ENCODE data around the gene MEGF11. TPM values are rescaled to one million over a fixed set of nuclear protein-coding genes. Genes with fewer than 3 reads are reported as not detected.

MEGF11 gene
- total RNA-seq, 1 donor from 2014 or later, result not detected

- Mint-ChIP-seq H3K4me1 (ENCODE audit: low read depth) (no peaks in the 10 kb centered on the region), H3K27me3 (ENCODE audit: low read depth) (peaks cover 83% of the 10 kb centered on the region), H3K9me3 (ENCODE audit: low read depth) (no peaks in the 10 kb centered on the region), H3K27ac (ENCODE audit: unreplicated experiment) (no peak overlapping the region), H3K4me3 (ENCODE audit: unreplicated experiment) (no peak overlapping the region), H3K36me3 (ENCODE audit: low read depth) (no peaks in the 10 kb centered on the region)
- TF ChIP-seq, protein P1, sequence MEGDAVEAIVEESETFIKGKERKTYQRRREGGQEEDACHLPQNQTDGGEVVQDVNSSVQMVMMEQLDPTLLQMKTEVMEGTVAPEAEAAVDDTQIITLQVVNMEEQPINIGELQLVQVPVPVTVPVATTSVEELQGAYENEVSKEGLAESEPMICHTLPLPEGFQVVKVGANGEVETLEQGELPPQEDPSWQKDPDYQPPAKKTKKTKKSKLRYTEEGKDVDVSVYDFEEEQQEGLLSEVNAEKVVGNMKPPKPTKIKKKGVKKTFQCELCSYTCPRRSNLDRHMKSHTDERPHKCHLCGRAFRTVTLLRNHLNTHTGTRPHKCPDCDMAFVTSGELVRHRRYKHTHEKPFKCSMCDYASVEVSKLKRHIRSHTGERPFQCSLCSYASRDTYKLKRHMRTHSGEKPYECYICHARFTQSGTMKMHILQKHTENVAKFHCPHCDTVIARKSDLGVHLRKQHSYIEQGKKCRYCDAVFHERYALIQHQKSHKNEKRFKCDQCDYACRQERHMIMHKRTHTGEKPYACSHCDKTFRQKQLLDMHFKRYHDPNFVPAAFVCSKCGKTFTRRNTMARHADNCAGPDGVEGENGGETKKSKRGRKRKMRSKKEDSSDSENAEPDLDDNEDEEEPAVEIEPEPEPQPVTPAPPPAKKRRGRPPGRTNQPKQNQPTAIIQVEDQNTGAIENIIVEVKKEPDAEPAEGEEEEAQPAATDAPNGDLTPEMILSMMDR (IDR thresholded peaks at IDR 0.05), result no peak
- DNase-seq (ENCODE audit: low spot score), result no peak
These were observed 75.0 kb downstream of the MEGF11 start for GRCh38 chr15:66178531-66178910.

DNA sequence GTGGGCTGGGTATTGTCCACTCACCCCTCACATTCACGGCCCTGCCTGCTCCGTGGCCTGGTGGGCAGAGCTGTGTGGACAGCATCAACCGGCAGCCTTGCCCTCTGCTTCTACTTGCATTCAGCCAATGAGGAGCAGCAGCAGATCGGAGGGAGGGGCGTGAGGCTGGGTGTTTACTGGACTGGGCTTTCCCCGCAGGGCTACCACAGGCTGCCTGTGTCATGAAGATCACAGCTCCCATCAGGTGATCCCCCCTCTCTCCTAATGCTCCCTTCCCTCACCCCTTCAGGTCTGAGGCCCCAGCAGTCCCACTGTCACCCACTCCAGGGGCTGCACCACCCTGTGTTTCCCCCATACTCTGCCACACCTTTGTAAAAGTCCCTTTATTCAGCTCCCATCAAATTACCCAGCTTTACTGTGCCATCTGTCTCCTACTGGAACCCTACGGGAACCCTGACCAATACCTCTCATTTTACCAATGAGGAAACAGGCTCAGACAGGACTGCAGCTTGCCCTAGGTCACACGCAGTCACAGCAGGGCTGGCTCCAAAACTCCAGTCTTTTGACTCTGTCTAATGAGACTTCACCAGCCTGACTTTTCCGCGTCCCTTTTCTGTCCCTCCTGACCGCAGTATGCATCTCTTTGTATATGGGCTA lies 81.1 kb downstream of the MEGF11 start:
- TF ChIP-seq, protein P1 (IDR thresholded peaks at IDR 0.05), result no peak
- no peak for DNase-seq (ENCODE audit: low spot score)
- Mint-ChIP-seq H3K4me3 (ENCODE audit: unreplicated experiment) (no peak overlapping the region), H3K27me3 (ENCODE audit: low read depth) (peaks cover 57% of the 10 kb centered on the region), H3K4me1 (ENCODE audit: low read depth) (no peaks in the 10 kb centered on the region), H3K36me3 (ENCODE audit: low read depth) (peaks cover 1% of the 10 kb centered on the region), H3K27ac (ENCODE audit: unreplicated experiment) (no peak overlapping the region), H3K9me3 (ENCODE audit: low read depth) (no peaks in the 10 kb centered on the region)

DNA sequence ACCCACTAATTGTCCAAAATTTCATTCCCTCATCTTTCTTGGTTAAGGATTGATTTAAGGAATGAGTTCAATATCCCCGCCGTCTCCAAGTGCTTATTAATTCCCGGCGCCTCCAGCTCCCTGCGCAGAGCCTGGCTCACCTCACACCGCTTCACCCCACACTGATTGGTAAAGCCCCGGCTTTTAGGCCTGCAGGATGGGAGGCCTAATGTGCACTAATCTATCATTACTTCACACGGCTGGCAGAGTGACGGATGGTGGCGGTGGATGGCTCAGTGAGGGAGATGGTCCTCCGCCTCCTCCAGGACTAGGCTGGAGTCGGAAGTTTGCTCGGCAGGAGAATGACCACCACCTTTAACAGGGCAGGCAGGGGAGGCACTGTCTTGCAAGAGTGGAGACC lies 81.7 kb downstream of the MEGF11 start:
- no peaks in the 10 kb centered on the region for H3K4me1 Mint-ChIP-seq (ENCODE audit: low read depth)
- H3K36me3 Mint-ChIP-seq (ENCODE audit: low read depth), result peaks cover 1% of the 10 kb centered on the region
- DNase-seq (ENCODE audit: low spot score), result no peak
- no peaks in the 10 kb centered on the region for H3K9me3 Mint-ChIP-seq (ENCODE audit: low read depth)
- H3K4me3 Mint-ChIP-seq (ENCODE audit: unreplicated experiment), result no peak overlapping the region
- peaks cover 53% of the 10 kb centered on the region for H3K27me3 Mint-ChIP-seq (ENCODE audit: low read depth)
- TF ChIP-seq, protein P1 (IDR thresholded peaks at IDR 0.05), result no peak
- H3K27ac Mint-ChIP-seq (ENCODE audit: unreplicated experiment), result no peak overlapping the region

DNA sequence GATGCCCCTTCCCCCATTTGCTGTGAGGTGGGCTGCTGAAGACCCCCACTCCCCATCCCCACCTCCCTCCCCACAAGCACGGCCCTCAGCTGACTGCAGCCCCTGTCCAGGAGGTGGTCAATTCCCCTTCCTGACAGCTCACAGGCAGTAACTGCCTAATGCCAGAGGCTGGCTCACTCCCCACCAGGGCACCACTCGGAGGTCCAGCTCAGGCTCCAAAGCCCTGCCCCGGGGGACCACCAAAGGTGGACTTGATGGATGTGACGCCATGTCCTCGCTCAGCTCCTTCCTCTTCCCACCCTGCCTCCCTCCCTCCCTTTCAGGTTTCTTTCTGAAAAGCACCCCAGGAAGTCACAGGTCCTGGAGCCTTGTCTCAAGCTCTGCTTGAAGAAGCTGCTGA lies 82.8 kb downstream of the MEGF11 start:
- TF ChIP-seq, protein P1 (IDR thresholded peaks at IDR 0.05), result no peak
- no peak overlapping the region for H3K27ac Mint-ChIP-seq (ENCODE audit: unreplicated experiment)
- DNase-seq (ENCODE audit: low spot score), result no peak
- H3K4me3 Mint-ChIP-seq (ENCODE audit: unreplicated experiment), result no peak overlapping the region
- peaks cover 53% of the 10 kb centered on the region for H3K27me3 Mint-ChIP-seq (ENCODE audit: low read depth)
- no peaks in the 10 kb centered on the region for H3K4me1 Mint-ChIP-seq (ENCODE audit: low read depth)
- peaks cover 1% of the 10 kb centered on the region for H3K36me3 Mint-ChIP-seq (ENCODE audit: low read depth)
- H3K9me3 Mint-ChIP-seq (ENCODE audit: low read depth), result no peaks in the 10 kb centered on the region

DNA sequence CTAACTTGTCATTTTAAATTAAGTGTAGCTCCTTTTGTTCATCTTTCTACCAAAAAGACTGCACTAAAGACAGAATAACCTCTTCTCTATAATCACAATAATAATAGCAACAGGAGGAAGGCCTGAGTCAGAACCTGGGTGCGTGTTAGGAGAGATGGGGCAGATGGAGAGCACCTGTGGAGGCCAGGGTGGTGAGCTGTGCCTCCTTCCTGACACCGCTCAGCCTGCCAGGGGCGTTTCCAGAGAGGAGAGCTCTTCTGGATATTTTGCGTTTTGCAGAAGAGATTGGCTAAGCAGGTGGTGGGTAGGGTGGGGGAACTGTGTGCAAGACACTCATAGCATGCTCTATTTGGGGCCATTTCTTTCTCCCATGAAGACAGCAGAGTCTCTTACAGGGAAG lies 83.5 kb downstream of the MEGF11 start:
- Mint-ChIP-seq H3K9me3 (ENCODE audit: low read depth) (no peaks in the 10 kb centered on the region), H3K4me1 (ENCODE audit: low read depth) (no peaks in the 10 kb centered on the region), H3K36me3 (ENCODE audit: low read depth) (peaks cover 1% of the 10 kb centered on the region), H3K27ac (ENCODE audit: unreplicated experiment) (no peak overlapping the region), H3K27me3 (ENCODE audit: low read depth) (peaks cover 53% of the 10 kb centered on the region), H3K4me3 (ENCODE audit: unreplicated experiment) (no peak overlapping the region)
- DNase-seq (ENCODE audit: low spot score), result no peak
- TF ChIP-seq, protein P1 (IDR thresholded peaks at IDR 0.05), result no peak
